Testis (tissue), 3 donors: ENCODE results near the gene DROSHA. TPM values are rescaled to one million over a fixed set of nuclear protein-coding genes. Genes with fewer than 3 reads are reported as not detected.
"Not testable (repeated sequence)": the region's sequence is repeated elsewhere in the genome, so short reads cannot be mapped to it uniquely, and the experiment has no call there.

ENCODE experiments used
- DNase-seq: peaks from one replicate; pipeline ENCODE4 v3.0.0-alpha.2; 2019
- H3K27ac ChIP-seq, 2 donors: fragments of 200-600 bp; sonication (generic); one replicate each; pipeline ENCODE4 v1.5.1; 2019
- H3K27me3 ChIP-seq: fragments of 200-600 bp; sonication (generic); one replicate; pipeline ENCODE4 v1.5.1; 2019
- H3K36me3 ChIP-seq: fragments of 200-600 bp; sonication (generic); one replicate; pipeline ENCODE4 v1.5.1; 2017; ENCODE audit warnings: low read depth; ENCODE audit errors: missing control alignments
- H3K4me1 ChIP-seq: fragments of 200-600 bp; sonication (generic); one replicate; pipeline ENCODE4 v1.5.1; 2019
- H3K4me3 ChIP-seq, 2 donors: fragments of 200-600 bp; sonication (generic); one replicate each; pipeline ENCODE4 v1.5.1; 2017 to 2019
- H3K9me3 ChIP-seq: fragments of 200-600 bp; sonication (generic); one replicate; pipeline ENCODE4 v1.5.1; 2017
- POLR2A ChIP-seq: fragments of 450-650 bp; IDR thresholded peaks from one replicate; pipeline ENCODE4 v1.6.1; 2017; ENCODE audit warnings: antibody characterized with exemption, mild to moderate bottlenecking, moderate library complexity
- WGBS, 2 donors: methylation state at CpG; one replicate each; pipeline ENCODE4 v1.1.5; 2018; 5-methylcytosine and 5-hydroxymethylcytosine counted together
- intact Hi-C: fragments of 100-400 bp; cut with DNase I; formaldehyde crosslinking; loops from one replicate; pipeline ENCODE4 v1.15.1; 2023; ENCODE audit warnings: low total_unique reads
- polyA plus RNA-seq: library from polyadenylated mRNA; stranded (reverse); fragments of 350-450 nt; fragmentation: Illumina TruSeq; extraction: RNeasy Lipid Tissue Mini Kit (QIAGEN cat#74804); gene quantifications from one replicate; pipeline ENCODE4 v1.2.3, GENCODE V29; 2014; ENCODE audit warnings: low read depth, low replicate concordance; ENCODE audit not compliant: insufficient read depth
- total RNA-seq, 2 donors: library from RNA; depleted of rRNA; stranded (reverse); fragments of >200 nt; gene quantifications; one replicate each; pipeline ENCODE4 v1.2.3, GENCODE V29; 2016
- TF ChIP-seq, protein P1 (sequence below), 3 experiments: fragments of 450-650 bp in 2 of 3; fragments of 200-600 bp in 1 of 3; sonication (generic) in 1 of 3; IDR thresholded peaks; one replicate each; pipeline ENCODE4 v1.5.1; 2016 to 2019; ENCODE audit warnings: antibody characterized with exemption in 3 of 3, mild to moderate bottlenecking in 2 of 3, moderate library complexity in 1 of 3

DROSHA gene
- total and polyA plus RNA-seq, 3 donors from 2014 or later = 23.3 to 79.6 (median 50.4) TPM

DNA sequence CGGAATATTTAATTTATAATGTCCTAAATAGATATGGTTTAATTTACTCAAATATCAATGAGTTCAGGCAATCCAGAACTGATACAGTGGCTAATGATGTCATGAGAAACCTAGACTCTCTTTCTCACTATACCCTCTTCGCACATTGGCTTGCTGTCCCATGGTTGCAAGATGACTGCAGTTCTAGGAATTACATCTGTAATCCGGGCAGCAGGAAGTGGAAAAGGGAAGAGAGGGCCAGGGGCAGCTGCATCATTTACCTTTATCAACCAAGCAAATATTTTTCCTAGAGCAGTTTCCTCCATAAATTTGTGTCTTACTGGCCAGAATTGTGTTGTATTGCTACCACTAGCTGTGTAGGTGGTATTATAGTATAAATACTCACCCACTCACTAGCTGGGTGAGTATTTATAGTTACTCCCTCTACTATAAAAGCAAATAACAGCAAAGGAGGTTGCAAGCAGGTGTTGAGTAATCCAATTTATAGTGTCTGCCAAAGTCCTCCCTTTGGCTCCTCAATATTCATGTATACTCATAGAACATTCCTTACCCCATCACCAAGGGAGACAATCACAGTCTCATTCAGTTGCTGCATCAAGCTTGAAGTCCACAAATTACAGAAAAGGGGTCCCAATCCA is 168.8 kb downstream of the DROSHA start:
- Histone ChIP-seq H3K4me3 (no peak overlapping the region), H3K36me3 (no peaks in the 10 kb centered on the region), H3K27me3 (no peaks in the 10 kb centered on the region), H3K27ac (no peak overlapping the region), H3K4me1 (no peaks in the 10 kb centered on the region), H3K9me3 (no peaks in the 10 kb centered on the region)
- intact Hi-C loops = no loop called here
- 75 to 78% methylated on average over 3 of the region's 3 CpGs for WGBS, 2 donors
- DNase-seq = no peak
- no peak for TF ChIP-seq POLR2A
- TF ChIP-seq, protein P1, sequence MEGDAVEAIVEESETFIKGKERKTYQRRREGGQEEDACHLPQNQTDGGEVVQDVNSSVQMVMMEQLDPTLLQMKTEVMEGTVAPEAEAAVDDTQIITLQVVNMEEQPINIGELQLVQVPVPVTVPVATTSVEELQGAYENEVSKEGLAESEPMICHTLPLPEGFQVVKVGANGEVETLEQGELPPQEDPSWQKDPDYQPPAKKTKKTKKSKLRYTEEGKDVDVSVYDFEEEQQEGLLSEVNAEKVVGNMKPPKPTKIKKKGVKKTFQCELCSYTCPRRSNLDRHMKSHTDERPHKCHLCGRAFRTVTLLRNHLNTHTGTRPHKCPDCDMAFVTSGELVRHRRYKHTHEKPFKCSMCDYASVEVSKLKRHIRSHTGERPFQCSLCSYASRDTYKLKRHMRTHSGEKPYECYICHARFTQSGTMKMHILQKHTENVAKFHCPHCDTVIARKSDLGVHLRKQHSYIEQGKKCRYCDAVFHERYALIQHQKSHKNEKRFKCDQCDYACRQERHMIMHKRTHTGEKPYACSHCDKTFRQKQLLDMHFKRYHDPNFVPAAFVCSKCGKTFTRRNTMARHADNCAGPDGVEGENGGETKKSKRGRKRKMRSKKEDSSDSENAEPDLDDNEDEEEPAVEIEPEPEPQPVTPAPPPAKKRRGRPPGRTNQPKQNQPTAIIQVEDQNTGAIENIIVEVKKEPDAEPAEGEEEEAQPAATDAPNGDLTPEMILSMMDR (IDR thresholded peaks at IDR 0.05) = no peak

- H3K9me3 ChIP-seq = no peaks in the 10 kb centered on the region
- no peaks in the 10 kb centered on the region for H3K36me3 ChIP-seq
- H3K27ac ChIP-seq = no peak overlapping the region
- WGBS, 2 donors = 74 to 85% methylated on average over 1 of the region's 1 CpG
- no peak for DNase-seq
- no peak for TF ChIP-seq POLR2A
- TF ChIP-seq, protein P1 (IDR thresholded peaks at IDR 0.05) = no peak
- H3K4me3 ChIP-seq = no peak overlapping the region
- H3K4me1 ChIP-seq = no peaks in the 10 kb centered on the region
- intact Hi-C loops = no loop called here
- no peaks in the 10 kb centered on the region for H3K27me3 ChIP-seq
These were observed 169.4 kb downstream of the DROSHA start for GRCh38 chr5:31362529-31362900.

DNA sequence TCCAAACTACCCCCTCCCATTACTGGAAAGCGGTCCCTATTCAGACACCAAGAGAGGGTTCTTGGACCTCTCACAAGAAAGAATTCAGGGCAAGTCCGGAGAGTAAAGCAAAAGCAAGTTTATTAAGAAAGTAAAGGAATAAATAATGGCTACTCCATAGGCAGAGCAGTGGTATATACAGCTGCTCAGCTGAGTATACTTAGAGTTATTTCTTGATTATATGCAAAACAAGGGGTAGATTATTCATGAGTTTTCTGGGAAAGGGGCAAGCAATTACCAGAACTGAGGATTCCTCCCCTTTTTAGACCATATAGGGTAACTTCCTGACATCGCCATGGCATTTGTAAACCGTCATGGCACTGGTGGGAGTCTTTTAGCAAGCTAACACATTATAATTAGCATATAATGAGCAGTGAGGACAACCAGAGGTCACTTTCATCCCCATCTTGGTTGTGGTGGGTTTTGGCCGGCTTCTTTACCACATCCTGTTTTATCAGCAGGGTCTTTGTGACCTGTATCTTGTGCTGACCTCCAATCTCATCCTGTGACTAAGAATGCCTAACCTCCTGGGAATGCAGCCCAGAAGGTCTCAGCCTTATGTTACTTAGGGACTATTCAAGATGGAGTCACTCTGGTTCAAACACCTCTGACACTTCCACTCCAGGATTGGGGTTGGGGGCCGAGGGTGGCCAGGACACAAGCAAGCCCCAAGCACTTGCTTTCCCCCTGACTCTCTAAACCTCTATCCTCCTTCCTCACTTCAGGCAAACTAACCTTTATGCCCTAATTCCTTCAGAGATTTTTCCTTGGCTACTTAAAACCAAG is 170.0 kb downstream of the DROSHA start:
- H3K4me3 ChIP-seq, H3K9me3 ChIP-seq, H3K4me1 ChIP-seq, DNase-seq, H3K36me3 ChIP-seq, intact Hi-C loops, H3K27me3 ChIP-seq, H3K27ac ChIP-seq: not testable (repeated sequence)
- WGBS, 2 donors = 80 to 91% methylated on average over 6 of the region's 6 CpGs

DNA sequence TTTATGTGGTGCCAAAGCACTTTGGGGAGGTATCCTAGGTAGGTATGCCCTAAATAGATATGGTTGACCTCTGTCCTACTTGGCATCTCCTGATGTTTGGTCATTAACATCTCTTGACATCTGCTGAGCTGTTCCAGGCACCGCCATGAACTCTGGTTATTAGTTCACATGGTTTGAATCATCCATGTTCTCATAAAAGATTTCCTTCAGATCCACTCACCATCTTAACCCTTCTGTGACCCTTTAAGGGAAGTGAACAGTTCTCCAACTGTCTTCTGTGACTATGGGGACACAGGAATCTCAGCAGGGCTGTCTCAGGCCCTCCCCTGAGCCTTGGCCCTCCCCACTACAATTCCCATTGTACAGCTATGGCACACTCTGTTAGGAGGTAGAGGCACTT is 170.7 kb downstream of the DROSHA start:
- Histone ChIP-seq H3K27me3 (no peaks in the 10 kb centered on the region), H3K9me3 (no peaks in the 10 kb centered on the region), H3K4me3 (no peak overlapping the region), H3K36me3 (no peaks in the 10 kb centered on the region), H3K4me1 (no peaks in the 10 kb centered on the region), H3K27ac (no peak overlapping the region)
- intact Hi-C loops = no loop called here
- DNase-seq = no peak
- TF ChIP-seq, protein P1 (IDR thresholded peaks at IDR 0.05) = no peak
- no peak for TF ChIP-seq POLR2A
- WGBS, 2 donors = 43 to 63% methylated on average over 1 of the region's 1 CpG

DNA sequence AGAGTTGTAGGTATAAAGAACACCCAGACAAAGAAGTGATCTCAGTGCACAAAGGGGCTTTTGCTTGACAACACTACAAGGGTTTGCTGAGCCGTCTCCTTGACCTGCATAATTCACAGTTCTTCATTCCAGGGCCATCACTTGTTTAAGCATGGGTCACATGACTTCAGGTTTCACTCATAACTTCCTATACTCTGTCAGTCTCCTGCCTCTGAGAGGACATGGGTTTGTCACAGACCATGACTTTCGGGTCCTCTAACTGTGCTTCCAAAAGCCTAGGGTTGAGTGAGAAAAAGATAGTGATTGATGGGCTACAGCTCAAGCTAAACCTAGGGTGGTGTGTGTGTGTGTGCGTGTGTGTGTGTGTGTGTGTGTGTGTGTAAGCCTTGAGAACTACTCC is 172.1 kb downstream of the DROSHA start:
- no peak for TF ChIP-seq POLR2A
- TF ChIP-seq, protein P1 (IDR thresholded peaks at IDR 0.05) = no peak
- intact Hi-C loops = no loop called here
- DNase-seq = no peak
- no peak overlapping the region for H3K4me3 ChIP-seq
- no peak overlapping the region for H3K27ac ChIP-seq
- H3K9me3 ChIP-seq = no peaks in the 10 kb centered on the region
- 70 to 79% methylated on average over 3 of the region's 3 CpGs for WGBS, 2 donors
- no peaks in the 10 kb centered on the region for H3K4me1 ChIP-seq
- H3K36me3 ChIP-seq = no peaks in the 10 kb centered on the region
- H3K27me3 ChIP-seq = no peaks in the 10 kb centered on the region
